ENCODE measurements around the gene MTRF1L. TPM values are rescaled to one million over a fixed set of nuclear protein-coding genes. Genes with fewer than 3 reads are reported as not detected.

The MTRF1L gene
- total and polyA plus RNA-seq, 2 of the 13 experiments (the other 11 are each of a cell fraction or from before 2014, with no cell fraction given): 17.6 to 28.7 TPM

DNA sequence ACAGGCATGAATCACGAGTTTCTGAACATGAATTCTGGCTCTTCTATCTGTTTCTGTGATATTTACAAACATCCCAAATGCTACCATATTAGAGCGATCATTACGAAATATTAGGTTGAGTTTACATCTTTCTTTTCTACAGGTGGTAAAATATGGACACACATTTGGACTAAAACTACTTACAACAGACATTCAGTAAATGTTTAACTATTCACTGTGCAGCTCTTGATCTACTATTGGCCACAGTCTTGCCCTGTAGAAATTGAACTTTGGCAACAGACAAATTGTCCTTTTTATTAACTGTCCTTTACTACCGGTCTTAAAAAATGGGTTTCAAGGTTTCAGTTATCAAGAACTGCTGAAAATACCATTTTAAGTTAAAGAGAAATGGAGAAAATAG lies 26.5 kb upstream of the MTRF1L start (continued):
- TF ChIP-seq, protein P1, sequence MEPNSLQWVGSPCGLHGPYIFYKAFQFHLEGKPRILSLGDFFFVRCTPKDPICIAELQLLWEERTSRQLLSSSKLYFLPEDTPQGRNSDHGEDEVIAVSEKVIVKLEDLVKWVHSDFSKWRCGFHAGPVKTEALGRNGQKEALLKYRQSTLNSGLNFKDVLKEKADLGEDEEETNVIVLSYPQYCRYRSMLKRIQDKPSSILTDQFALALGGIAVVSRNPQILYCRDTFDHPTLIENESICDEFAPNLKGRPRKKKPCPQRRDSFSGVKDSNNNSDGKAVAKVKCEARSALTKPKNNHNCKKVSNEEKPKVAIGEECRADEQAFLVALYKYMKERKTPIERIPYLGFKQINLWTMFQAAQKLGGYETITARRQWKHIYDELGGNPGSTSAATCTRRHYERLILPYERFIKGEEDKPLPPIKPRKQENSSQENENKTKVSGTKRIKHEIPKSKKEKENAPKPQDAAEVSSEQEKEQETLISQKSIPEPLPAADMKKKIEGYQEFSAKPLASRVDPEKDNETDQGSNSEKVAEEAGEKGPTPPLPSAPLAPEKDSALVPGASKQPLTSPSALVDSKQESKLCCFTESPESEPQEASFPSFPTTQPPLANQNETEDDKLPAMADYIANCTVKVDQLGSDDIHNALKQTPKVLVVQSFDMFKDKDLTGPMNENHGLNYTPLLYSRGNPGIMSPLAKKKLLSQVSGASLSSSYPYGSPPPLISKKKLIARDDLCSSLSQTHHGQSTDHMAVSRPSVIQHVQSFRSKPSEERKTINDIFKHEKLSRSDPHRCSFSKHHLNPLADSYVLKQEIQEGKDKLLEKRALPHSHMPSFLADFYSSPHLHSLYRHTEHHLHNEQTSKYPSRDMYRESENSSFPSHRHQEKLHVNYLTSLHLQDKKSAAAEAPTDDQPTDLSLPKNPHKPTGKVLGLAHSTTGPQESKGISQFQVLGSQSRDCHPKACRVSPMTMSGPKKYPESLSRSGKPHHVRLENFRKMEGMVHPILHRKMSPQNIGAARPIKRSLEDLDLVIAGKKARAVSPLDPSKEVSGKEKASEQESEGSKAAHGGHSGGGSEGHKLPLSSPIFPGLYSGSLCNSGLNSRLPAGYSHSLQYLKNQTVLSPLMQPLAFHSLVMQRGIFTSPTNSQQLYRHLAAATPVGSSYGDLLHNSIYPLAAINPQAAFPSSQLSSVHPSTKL (CRISPR knock-in tag; IDR thresholded peaks at IDR 0.05): no peak
- TF ChIP-seq, protein P2, sequence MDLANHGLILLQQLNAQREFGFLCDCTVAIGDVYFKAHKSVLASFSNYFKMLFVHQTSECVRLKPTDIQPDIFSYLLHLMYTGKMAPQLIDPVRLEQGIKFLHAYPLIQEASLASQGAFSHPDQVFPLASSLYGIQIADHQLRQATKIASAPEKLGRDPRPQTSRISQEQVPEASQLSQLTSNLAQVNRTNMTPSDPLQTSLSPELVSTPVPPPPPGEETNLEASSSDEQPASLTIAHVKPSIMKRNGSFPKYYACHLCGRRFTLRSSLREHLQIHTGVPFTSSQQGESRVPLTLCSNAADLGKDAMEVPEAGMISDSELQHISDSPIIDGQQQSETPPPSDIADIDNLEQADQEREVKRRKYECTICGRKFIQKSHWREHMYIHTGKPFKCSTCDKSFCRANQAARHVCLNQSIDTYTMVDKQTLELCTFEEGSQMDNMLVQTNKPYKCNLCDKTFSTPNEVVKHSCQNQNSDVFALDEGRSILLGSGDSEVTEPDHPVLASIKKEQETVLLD (CRISPR knock-in tag; IDR thresholded peaks at IDR 0.05; ENCODE audit: low read depth): no peak
- TF ChIP-seq ONECUT2 (CRISPR knock-in tag; IDR thresholded peaks at IDR 0.05): no peak
- no peak for TF ChIP-seq JUND (CRISPR knock-in tag; IDR thresholded peaks at IDR 0.05)
- TF ChIP-seq ZBTB8A (CRISPR knock-in tag; IDR thresholded peaks at IDR 0.05; ENCODE audit: borderline replicate concordance, low read depth): no peak
- TF ChIP-seq HES4 (CRISPR knock-in tag; IDR thresholded peaks at IDR 0.05; ENCODE audit: borderline replicate concordance): no peak
- TF ChIP-seq PAX8 (CRISPR knock-in tag; IDR thresholded peaks at IDR 0.05; ENCODE audit: borderline replicate concordance): no peak
- no peak for TF ChIP-seq HHEX (CRISPR knock-in tag; IDR thresholded peaks at IDR 0.05)
- TF ChIP-seq, protein P3, sequence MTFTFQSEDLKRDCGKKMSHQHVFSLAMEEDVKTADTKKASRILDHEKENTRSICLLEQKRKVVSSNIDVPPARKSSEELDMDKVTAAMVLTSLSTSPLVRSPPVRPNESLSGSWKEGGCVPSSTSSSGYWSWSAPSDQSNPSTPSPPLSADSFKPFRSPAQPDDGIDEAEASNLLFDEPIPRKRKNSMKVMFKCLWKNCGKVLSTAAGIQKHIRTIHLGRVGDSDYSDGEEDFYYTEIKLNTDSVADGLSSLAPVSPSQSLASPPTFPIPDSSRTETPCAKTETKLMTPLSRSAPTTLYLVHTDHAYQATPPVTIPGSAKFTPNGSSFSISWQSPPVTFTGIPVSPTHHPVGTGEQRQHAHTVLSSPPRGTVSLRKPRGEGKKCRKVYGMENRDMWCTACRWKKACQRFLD (CRISPR knock-in tag; IDR thresholded peaks at IDR 0.05; ENCODE audit: borderline replicate concordance): no peak
- peak; percentile 44; the same call in 1 of the 2 replicates for TF ChIP-seq HNF4A (CRISPR knock-in tag; IDR thresholded peaks at IDR 0.05)
- 0 out of 2 replicates have a peak, but pooled peaks have one; percentile 26 for TF ChIP-seq ATF1 (CRISPR knock-in tag; IDR thresholded peaks at IDR 0.05)
- TF ChIP-seq, protein P4, sequence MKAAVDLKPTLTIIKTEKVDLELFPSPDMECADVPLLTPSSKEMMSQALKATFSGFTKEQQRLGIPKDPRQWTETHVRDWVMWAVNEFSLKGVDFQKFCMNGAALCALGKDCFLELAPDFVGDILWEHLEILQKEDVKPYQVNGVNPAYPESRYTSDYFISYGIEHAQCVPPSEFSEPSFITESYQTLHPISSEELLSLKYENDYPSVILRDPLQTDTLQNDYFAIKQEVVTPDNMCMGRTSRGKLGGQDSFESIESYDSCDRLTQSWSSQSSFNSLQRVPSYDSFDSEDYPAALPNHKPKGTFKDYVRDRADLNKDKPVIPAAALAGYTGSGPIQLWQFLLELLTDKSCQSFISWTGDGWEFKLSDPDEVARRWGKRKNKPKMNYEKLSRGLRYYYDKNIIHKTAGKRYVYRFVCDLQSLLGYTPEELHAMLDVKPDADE (CRISPR knock-in tag; IDR thresholded peaks at IDR 0.05): no peak
- TF ChIP-seq, protein P5, sequence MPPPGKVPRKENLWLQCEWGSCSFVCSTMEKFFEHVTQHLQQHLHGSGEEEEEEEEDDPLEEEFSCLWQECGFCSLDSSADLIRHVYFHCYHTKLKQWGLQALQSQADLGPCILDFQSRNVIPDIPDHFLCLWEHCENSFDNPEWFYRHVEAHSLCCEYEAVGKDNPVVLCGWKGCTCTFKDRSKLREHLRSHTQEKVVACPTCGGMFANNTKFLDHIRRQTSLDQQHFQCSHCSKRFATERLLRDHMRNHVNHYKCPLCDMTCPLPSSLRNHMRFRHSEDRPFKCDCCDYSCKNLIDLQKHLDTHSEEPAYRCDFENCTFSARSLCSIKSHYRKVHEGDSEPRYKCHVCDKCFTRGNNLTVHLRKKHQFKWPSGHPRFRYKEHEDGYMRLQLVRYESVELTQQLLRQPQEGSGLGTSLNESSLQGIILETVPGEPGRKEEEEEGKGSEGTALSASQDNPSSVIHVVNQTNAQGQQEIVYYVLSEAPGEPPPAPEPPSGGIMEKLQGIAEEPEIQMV (CRISPR knock-in tag; IDR thresholded peaks at IDR 0.05; ENCODE audit: low read depth): no peak
- no peak for TF ChIP-seq ZNF614 (CRISPR knock-in tag; IDR thresholded peaks at IDR 0.05; ENCODE audit: borderline replicate concordance)
- TF ChIP-seq NCOR1 (IDR thresholded peaks at IDR 0.05; ENCODE audit: borderline replicate concordance, low read length): no peak
- no peak for TF ChIP-seq ZNF333 (CRISPR knock-in tag; IDR thresholded peaks at IDR 0.05; ENCODE audit: borderline replicate concordance)
- no peak for TF ChIP-seq ZNF143 (CRISPR knock-in tag; IDR thresholded peaks at IDR 0.05)

Data from HepG2 (cell line).